GM19438 (cell line): Measurements from ENCODE around the gene DGKE.

Source experiments
- ATAC-seq: cut with Tn5 transposase; IDR thresholded peaks from one replicate; pipeline ENCODE4 v1.9.1; 2021; ENCODE audit warnings: low read depth; ENCODE audit not compliant: unreplicated experiment

The DGKE gene

GRCh38 chr17:56887552-56888467, 53.9 kb downstream of the DGKE start:
- ATAC-seq = no peak

GRCh38 chr17:56890390-56890789, 56.4 kb downstream of the DGKE start:
- ATAC-seq = no peak

- no peak for ATAC-seq
Observed at GRCh38 chr17:56890906-56891674, 57.1 kb downstream of the DGKE start.

- no peak for ATAC-seq
Observed at GRCh38 chr17:56891751-56892150, 57.8 kb downstream of the DGKE start.

- ATAC-seq = no peak
Observed at GRCh38 chr17:56892333-56892732, 58.4 kb downstream of the DGKE start.

GRCh38 chr17:56893503-56893902, 59.6 kb downstream of the DGKE start:
- no peak for ATAC-seq

GRCh38 chr17:56894859-56895455, 61.0 kb downstream of the DGKE start:
- no peak for ATAC-seq

- ATAC-seq = no peak
Observed at GRCh38 chr17:56896217-56896967, 62.4 kb downstream of the DGKE start.

- ATAC-seq = no peak
Observed at GRCh38 chr17:56896968-56897359, 63.0 kb downstream of the DGKE start.

GRCh38 chr17:56897646-56898424, 63.9 kb downstream of the DGKE start:
- no peak for ATAC-seq

GRCh38 chr17:56898874-56899273, 64.9 kb downstream of the DGKE start:
- ATAC-seq = no peak

GRCh38 chr17:56899403-56899802, 65.5 kb downstream of the DGKE start:
- no peak for ATAC-seq

- ATAC-seq = no peak
Observed at GRCh38 chr17:56902348-56902747, 68.4 kb downstream of the DGKE start.

- no peak for ATAC-seq
Observed at GRCh38 chr17:56903560-56903959, 69.6 kb downstream of the DGKE start.

- peak; percentile 79 for ATAC-seq
Observed at GRCh38 chr17:56908001-56908542, 74.1 kb downstream of the DGKE start.

GRCh38 chr17:56909742-56910508, 76.0 kb downstream of the DGKE start:
- ATAC-seq = no peak

GRCh38 chr17:56910509-56911235, 76.7 kb downstream of the DGKE start:
- ATAC-seq = no peak
